GM21529 (cell line): ENCODE results near the gene SOX6.
"Not testable (repeated sequence)": the region's sequence is repeated elsewhere in the genome, so short reads cannot be mapped to it uniquely, and the experiment has no call there.

Experiments
- ATAC-seq: cut with Tn5 transposase; IDR thresholded peaks from one replicate; pipeline ENCODE4 v1.9.1; 2021; ENCODE audit not compliant: unreplicated experiment

SOX6 gene

DNA sequence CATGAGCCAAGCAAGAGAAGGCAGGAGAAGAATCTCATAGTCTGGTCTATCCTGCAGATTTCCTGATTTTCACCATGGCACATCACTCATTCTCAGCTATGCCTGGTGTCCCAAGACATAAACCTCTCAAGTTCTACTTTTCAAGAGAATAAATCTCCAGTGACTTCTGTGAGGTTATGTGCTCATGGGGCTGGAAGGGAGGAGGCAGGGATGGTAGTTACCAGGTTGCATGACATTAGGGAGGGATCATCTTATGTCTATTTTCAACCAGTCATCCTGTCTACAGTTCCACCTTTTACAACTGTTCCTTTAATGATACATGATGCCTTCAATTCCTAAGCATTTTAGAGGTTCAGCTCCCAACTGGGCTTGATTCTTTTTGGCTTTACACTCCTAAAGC lies 297.7 kb downstream of the SOX6 start:
- no peak for ATAC-seq

DNA sequence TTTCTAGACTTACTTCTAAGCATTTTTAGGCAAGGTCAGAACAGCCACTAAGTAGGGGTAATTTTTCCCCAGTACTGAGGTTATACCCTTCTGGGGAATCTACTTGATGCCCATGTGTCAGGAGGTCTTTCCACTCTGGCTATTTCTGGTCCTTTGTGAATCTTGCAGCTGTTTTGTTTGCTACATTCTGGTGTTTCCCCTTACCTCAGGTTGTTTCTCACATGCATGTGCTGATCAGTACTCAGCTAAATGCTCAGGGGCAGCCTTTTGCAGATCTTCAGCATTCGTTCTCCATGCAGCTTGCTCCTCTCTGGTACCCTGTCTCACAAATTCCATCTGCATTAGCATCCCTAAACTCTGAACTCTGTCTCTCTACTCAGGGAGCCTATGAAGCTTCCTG lies 303.6 kb downstream of the SOX6 start:
- ATAC-seq = no peak

DNA sequence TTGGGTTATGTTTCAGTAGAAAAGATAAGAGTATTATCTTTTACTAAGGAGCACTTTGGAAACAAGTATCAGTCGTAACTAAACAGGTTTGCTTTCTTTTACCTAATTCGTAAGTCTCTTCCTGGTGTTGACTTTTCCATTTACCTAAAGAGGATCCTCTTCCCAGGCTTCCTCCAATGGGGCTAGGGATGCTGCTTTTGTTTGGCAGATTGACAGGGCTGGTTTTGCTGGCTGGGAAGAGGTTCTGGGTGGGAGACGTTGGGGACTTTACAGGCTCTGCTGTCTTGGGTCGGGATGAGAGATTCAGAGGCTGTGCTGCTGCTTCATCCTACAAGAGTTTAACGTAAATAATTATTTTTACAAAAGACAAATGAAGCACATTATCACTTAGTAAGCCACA lies 306.7 kb downstream of the SOX6 start:
- ATAC-seq = no peak

DNA sequence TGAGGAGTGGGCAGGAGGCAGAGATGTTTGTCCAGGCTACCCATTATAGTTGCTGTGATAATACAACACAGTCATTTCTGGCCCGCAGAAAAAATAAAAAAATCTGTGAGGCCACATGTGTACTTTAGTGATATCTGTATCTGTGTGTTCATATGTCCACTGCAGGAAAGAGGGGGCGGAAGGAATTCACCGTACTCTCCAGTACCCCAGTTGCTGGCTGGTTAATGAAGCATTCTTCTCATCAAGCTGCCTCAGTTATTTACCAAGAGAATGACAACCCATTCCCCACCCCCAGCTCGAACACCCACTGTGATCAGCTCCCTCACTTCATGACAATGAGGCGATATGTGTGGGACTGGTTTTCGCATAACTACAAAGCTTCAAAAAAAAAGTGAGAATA lies 309.3 kb downstream of the SOX6 start:
- no peak for ATAC-seq

DNA sequence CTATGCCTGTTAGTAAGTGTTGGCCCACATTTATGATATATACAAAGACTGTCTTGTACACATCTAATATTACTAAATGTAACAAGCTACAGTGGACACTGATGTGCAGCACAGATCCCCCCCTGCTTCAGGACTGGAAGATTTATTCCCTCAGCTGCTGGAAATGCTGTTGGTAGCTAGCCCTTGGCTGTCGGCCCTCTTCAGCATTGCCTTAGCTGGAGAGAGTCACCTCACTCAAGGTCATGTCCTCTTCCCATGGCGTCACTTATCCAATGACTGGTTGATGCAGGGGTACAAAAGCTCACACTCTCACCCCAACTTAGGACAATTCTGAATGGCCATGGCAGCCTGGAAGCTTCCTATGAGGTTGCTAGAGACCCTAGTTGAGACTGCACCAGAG lies 312.7 kb downstream of the SOX6 start:
- no peak for ATAC-seq

DNA sequence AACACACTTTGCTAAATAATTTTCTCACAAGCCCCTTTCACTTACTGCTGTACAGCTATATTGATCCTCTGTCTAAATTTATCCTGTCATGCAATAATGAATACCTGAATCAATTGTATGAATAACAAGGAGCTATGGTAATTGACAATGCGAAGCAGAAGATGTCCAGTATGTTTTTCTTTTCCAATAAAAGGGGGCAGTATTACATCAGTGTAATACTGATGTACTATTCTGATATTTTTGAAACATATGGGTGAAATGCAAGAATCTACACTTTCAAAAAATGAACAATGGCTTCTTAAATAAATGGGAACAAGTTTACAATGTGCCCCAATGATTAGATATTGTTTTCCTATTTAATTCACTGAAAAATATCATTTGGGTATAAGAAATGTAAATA lies 315.1 kb downstream of the SOX6 start:
- ATAC-seq = no peak

DNA sequence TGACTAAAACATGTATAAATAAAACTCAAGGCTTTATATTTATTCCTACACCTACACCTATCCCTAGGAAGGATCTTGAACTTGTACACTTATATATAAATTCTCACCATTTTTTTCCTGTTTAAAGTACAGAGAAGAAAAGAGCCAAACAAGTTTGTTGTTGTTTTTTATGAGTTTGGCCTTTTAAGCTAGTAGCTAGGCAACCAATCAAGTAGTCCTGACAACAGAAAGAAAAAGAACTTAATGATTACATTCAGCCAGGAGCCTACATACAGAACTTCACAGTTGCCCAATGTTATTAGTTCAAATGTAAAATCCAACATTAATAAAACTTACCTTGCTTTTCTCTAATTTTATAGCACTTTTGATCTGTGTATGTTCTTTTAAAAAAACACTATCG lies 316.2 kb downstream of the SOX6 start:
- ATAC-seq = no peak

DNA sequence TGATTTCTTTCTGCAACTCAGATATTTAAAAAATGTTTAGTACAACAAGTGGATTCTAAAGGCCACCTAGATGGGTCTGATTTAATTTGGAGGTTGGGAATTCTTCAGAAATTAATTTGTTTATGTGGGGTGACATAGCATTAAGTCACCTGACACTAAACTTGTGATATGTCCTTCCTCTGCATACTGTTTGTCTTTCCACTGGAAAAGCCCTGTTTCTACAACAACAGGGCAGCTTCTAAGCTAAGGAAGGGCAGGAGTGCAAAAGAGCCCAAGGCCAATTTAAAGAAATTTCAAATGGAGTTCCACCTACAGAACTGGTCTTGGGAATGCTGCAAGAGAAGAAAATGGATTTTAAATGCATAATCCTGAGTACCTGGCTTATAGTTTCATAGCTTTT lies 319.2 kb downstream of the SOX6 start:
- no peak for ATAC-seq

DNA sequence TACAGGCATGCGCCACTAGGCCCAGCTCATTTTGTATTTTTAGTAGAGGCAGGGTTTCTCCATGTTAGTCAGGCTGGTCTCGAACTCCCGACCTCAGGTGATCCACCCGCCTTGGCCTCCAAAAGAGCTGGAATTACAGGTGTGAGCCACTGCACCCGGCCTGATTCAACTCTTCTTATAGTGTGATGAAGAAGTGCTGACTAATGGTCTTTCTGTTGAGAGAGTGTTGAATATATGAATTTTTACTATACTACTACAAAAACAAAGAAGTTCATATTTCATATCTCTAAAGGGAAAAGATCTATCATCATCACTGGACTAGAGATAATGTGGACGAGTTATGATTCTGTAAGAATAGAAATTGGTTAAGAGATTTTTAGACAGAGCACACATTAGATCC lies 320.1 kb downstream of the SOX6 start:
- no peak for ATAC-seq

DNA sequence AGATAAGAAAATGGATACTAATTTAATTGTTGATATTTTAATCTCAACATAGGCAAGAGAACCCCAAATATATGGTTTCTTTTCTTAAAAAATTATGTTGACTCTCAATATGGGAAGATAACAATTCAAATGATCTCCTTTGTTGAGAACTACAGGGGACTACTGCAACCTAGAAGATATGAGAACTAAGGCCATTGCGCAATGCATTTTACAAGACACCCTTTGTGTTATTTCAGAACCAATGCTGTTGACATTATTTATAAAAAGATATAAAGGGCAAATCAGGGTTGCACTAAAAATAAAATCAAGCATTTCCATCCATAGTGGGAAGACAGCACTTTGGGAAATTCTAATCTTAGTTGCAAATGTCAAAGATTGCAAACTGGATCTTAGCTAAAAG lies 322.3 kb downstream of the SOX6 start:
- no peak for ATAC-seq

DNA sequence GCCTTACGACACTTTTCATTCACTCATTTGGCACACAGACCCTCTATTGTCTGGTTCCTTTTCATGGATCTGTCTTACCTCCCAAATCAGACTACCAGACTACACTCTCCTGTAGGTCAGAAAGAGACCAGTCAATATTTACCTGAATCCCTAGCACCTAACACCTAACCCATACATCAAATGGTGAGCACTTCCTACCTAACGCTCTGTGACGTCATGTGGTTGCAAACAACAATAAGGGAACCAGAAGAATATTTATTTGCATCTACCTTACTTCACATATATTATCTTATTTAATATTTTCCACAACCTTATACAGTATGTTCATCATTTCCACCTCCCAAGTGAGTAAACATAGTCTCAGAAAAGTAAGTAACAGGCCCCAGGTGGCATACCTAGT lies 323.4 kb downstream of the SOX6 start:
- no peak for ATAC-seq

DNA sequence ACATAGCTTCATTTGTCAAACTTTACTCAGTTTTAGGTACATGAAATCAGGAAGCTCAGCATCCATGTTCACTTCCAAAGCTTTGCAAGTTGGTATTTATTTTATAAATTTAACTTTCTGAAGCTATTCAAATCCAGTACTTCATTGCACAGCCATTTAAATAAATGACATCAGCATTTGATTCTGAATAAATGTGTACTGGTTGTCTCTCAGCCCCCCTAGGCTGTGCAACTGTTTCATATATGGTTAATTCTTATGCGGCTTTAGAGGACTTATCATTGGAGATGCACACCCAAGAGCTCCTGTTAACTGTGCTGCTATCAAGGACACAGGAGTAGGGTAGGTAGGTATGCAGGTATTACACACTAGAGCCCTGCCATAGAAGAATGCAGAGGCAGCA lies 325.1 kb downstream of the SOX6 start:
- no peak for ATAC-seq

DNA sequence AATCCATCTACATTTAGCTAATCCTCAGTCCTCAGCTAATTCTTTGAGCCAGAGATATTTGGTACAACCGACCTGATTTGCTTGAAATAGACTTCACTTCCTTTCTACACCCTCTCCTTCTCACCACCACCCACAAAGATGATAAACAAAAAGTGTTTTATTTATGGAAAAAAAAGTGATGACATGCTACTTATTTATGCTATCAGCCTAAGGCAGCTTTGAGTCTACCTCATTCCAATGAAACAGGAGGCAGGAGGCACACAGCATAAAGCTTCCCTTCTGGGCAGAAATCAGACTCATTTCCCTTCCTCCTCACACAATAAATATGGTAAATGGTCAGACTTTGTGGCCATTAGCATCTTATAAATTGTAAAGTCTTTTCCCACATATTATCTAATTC lies 325.7 kb downstream of the SOX6 start:
- no peak for ATAC-seq

DNA sequence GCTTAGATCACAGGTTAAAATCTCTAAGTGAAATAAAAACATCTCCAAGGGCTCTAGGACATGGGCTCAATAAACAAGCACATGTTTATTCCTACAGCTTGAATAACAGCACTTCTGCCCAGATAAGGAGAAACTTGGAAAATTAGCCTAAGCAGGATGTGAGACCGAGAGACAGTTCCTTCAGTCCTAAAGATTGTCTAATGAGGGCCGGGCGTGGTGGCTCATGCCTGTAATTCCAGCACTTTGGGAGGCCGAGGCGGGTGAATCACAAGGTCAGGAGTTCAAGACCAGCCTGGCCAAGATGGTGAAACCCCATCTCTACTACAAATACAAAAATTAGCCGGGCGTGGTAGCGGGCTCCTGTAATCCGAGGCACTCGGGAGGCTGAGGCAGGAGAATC lies 327.2 kb downstream of the SOX6 start:
- ATAC-seq = not testable (repeated sequence)

DNA sequence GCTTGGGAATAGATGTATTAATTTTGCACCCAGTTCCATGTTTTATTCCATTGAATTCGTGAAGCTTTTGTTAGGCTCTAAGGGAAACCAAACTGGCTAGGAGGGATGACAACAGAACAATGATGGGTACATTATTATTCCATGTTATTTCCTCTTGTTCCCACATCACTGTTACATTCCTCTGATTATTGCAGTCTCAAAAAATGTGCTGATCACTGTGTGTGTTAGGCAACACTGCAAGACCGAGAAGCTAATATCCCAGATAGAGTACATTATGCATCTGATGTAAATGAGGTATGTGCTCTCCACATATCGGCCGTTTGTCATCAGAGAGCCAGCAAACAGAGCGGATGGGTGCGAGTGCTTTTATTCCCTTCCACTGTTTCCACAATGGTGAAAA lies 327.9 kb downstream of the SOX6 start:
- no peak for ATAC-seq

DNA sequence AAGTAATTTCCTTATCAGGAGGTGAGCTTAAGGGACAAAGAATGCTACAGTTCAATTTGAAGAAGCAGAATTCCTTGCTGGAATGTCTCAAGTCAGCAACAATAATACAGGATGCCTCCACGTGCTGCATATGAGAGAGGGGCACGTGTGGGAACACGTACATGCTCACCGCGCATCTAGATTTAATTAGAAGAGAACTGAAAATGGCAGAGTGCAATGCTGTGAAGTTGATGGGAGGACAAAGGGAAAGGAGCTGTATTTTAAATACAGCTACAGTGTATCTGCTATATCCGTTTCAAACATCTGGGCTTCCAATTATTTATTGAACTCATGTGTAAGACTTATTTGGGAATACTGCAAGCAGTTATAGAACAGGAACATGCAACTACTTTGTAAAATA lies 328.7 kb downstream of the SOX6 start:
- ATAC-seq = no peak

DNA sequence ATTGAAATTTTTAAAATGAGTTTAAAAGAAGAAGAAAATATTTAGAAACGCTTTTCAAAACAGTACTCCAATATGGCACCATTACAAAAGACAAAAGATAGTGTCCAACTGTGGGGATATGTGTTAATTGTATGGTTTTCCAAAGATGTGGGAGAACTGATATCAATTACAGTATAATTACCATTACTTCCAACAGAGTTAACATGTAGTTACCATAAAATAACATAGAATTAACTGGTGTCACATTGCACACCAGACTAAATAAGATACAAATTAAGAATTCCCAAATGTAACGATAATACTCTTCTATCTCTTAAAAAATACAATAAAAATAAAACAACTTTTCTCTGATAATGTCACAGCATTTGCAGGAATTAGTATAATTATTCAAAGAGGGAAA lies 329.5 kb downstream of the SOX6 start:
- no peak for ATAC-seq

DNA sequence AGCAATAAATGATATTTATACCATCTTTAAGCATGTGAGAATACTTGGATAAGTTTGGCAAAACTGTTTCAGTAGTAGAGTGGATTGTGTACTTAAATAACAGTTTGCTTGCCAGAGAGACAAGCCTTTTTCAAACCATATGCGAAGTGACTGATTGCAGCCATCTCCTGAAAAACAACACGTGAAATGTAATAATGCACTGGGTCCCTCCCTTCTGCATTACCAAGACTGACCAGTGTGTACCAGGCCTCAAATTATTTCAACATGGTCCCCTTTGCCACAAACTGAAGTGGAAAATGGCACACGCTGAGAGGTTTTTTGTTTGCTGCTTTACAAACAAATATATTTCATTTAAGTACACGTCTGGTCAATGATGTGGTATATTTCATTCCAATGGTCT lies 337.4 kb downstream of the SOX6 start:
- no peak for ATAC-seq

DNA sequence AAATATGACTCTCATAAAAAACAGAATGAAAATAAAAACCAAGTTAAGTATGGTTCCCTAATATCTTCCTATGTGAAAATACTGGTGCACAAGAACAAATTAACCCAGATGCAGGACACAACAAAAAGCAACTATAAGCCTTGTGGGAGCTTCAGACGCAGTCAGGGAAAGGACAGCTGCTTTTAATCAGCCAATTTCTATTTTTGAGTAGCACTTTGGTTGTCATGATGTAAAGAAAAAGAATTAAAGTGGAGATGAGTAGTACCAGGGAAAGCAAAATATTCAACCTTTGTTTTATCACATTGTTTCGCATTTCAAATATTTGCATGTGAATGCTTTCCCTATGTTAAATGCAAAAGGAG lies 339.9 kb downstream of the SOX6 start:
- ATAC-seq = no peak

DNA sequence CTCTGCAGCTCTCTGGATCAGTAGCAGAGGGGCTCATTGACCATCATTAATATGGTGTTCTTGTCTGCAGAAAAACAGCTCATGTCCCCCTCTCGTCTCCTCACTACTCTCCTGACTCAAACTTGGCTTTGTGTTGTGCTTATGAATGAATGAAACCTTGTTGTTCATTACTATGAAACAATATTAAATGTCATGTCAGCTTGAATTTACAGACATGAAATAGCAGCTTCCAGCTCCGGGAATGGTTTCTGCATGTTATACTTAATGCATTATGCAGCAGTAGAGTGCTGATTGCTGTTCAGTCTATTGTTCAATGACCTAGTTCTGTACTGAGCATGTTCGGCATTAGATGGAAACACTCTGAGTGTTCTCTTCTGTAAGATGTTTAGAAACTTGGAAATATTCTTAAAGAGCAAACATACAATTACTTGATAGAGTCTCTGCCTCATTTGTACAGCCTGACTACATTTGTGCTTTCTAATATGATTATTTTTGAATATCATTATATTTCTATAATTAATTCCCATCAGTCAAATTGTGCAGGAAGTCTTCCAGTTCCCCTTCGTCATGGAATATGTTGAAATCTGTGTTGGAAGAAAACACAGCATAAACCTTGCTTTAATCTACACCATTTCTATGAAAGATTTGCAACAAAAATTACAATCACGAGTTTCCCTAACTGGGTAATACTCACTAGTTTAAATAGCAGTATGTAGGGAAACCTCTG lies 340.4 kb downstream of the SOX6 start:
- ATAC-seq = no peak

DNA sequence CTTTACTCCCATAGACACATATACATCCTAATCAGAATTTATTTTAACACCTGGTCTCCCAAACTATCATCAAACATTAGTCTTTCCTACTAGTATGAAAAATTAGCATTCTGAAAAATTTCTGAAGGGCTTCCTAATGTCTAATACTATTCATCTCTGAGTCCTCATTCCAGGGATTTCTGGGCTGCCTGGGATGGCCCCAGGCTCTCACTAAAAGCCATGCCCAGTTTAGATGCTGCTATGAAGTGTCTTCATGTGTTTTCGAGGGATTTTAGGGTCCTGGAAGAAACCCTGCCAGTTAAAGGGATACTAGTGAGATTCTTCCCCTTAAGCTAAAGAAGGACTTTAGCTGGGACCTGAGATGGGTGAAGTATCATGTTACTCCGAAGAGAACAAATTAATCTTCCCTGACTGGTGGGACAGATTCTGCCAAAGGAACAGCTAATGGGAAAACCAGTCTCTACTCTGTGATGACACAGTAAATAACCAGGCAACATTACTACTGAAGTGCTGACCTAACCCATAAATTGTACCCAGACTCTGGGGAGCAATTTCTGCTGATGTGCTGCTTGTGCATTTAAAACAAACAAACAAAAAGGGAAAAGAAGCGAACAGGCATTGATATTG lies 342.6 kb downstream of the SOX6 start:
- no peak for ATAC-seq

DNA sequence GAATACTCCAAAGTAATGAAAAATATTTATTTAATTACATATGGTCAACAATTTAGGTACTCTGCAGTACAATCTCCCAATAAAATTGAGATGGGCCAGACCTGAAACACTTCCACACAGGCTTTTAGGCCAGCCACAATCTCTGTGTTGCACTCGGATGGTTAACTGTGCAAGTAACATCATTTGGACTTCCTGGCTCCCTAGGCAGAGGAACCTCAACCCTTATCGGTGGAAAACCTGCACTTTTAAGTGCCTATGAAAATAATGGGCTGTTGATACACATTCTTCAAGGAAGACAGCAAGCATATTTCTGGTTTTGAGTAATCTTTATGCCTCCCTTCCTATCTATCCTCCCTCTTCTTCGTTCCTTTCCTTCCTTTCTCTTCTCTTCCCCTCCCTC lies 343.1 kb downstream of the SOX6 start:
- no peak for ATAC-seq

DNA sequence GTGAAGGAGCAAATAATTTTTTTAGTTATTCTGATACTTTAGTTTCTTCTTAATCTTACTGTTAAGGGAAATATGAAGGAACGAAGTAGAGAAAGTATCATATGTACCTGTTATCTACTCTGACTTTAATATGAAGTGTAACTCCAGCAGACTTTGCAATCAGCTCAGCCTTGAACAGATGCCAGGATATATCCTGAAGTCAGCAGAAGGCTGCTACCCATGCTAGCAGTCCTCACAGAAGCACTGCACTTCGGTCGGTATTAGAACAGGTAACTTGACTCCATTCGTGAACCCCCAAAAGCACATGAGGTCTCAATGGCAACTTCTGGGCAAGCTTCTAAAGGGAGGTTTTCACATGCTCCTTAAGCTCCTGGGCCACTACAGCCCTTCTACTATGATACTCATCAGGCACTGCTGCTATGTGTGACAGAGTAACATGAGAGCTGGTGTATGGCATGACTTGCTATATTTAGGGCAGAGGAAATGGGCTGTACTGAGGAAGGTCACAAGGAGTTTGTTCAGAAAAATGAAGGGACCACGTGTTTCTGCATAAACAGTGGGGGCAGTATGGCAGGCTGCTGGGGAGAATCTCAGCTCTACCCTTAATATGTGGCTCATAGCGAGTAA lies 344.1 kb downstream of the SOX6 start:
- ATAC-seq = no peak
